Measurements from ENCODE around the gene BBS9. TPM values are rescaled to one million over a fixed set of nuclear protein-coding genes. Genes with fewer than 3 reads are reported as not detected.

The BBS9 gene
- total and polyA plus RNA-seq, 2 donors from 2014 or later, result 9.0 to 23.4 TPM

DNA sequence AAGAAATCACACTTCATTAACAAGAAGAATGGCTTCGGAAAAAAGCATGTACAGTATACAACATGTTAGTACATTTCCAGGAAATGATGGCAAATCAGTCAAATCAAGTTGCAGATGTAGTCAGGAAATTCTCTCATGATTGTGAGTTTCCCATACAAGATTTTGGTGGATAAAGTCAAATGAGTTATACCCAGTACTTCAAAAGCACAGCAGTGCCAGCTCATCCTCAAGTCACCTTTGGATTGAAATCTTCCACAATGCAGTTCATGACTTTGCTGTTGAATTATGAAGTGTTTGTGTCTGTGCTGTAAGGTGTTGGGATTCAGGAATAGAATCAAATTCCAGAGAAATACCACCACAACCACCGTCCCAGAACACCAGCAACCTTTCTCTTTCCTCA, 474.7 kb downstream of the BBS9 start:
- TF ChIP-seq, protein P1, sequence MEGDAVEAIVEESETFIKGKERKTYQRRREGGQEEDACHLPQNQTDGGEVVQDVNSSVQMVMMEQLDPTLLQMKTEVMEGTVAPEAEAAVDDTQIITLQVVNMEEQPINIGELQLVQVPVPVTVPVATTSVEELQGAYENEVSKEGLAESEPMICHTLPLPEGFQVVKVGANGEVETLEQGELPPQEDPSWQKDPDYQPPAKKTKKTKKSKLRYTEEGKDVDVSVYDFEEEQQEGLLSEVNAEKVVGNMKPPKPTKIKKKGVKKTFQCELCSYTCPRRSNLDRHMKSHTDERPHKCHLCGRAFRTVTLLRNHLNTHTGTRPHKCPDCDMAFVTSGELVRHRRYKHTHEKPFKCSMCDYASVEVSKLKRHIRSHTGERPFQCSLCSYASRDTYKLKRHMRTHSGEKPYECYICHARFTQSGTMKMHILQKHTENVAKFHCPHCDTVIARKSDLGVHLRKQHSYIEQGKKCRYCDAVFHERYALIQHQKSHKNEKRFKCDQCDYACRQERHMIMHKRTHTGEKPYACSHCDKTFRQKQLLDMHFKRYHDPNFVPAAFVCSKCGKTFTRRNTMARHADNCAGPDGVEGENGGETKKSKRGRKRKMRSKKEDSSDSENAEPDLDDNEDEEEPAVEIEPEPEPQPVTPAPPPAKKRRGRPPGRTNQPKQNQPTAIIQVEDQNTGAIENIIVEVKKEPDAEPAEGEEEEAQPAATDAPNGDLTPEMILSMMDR (IDR thresholded peaks at IDR 0.05; ENCODE audit: borderline replicate concordance, extremely low read depth, insufficient read depth), result no peak
- Histone ChIP-seq H3K4me1 (ENCODE audit: control insufficient read depth in 2 of 3, insufficient read depth in 2 of 3, low read depth in 1 of 3, low read length in 3 of 3) (no peaks in the 10 kb centered on the region), H3K27me3 (ENCODE audit: control insufficient read depth, insufficient read depth, low read length) (no peaks in the 10 kb centered on the region), H3K9ac (ENCODE audit: low read length in 3 of 3) (no peak overlapping the region), H3K36me3 (ENCODE audit: control insufficient read depth in 2 of 3, insufficient read depth in 3 of 3, low read length in 3 of 3) (no peaks in the 10 kb centered on the region), H3K27ac (ENCODE audit: low read depth in 2 of 2, low read length in 2 of 2) (no peak overlapping the region), H3K4me3 (ENCODE audit: low read length in 3 of 3) (no peak overlapping the region), H3K9me3 (ENCODE audit: control insufficient read depth in 2 of 3, insufficient read depth in 1 of 3, low read length in 3 of 3) (no peaks in the 10 kb centered on the region)
- DNase-seq (no peak), FAIRE-seq (no peak)
- intact Hi-C loops (cut with DNase I), result no loop called here

DNA sequence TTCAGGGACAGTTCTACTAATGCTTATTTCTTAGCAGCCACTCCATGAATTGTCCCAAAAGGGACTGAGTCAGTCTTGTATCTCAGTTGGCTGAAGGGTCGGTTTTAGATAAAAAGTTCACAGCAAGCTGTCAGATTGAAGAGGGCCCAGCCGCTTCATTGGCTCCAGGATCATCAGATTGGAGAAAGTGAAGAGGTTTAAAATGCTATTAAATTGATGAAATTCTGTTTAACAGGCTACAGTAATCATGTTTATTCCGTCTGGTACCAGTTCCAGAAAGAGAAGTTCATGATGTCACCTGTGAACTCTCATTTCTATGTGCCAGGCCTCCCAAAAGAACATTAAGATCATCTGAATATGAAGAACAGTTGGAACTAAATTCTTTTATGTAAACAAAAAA, 481.6 kb downstream of the BBS9 start:
- no peak overlapping the region for H3K4me3 ChIP-seq (ENCODE audit: low read length in 3 of 3)
- TF ChIP-seq, protein P1 (IDR thresholded peaks at IDR 0.05; ENCODE audit: borderline replicate concordance, extremely low read depth, insufficient read depth), result no peak
- intact Hi-C loops (cut with DNase I), result no loop called here
- no peak overlapping the region for H3K9ac ChIP-seq (ENCODE audit: low read length in 3 of 3)
- no peaks in the 10 kb centered on the region for H3K4me1 ChIP-seq (ENCODE audit: control insufficient read depth in 2 of 3, insufficient read depth in 2 of 3, low read depth in 1 of 3, low read length in 3 of 3)
- FAIRE-seq (no peak), DNase-seq (no peak)
- no peaks in the 10 kb centered on the region for H3K36me3 ChIP-seq (ENCODE audit: control insufficient read depth in 2 of 3, insufficient read depth in 3 of 3, low read length in 3 of 3)
- H3K9me3 ChIP-seq (ENCODE audit: control insufficient read depth in 2 of 3, insufficient read depth in 1 of 3, low read length in 3 of 3), result no peaks in the 10 kb centered on the region
- H3K27ac ChIP-seq (ENCODE audit: low read depth in 2 of 2, low read length in 2 of 2), result no peak overlapping the region
- no peaks in the 10 kb centered on the region for H3K27me3 ChIP-seq (ENCODE audit: control insufficient read depth, insufficient read depth, low read length)

DNA sequence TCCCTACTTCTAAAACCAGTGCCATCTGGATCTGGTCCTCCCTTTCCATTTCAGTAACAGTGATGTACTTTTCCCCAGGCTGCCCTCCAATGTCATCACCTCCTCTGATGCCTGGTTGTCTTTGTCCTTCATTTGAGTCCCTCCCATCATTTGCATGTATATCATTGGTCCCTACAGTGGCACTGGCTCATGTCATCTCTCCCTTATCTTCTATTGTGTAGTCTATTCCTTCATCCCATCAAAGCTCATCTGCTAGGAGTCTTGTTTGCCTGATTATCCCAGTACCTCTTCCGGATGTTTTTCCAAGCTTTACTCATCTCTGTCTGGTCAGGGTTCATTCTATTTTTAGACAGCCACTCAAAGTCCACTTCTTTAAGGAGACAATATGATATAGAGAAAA, 483.1 kb downstream of the BBS9 start:
- FAIRE-seq, result no peak
- TF ChIP-seq, protein P1 (IDR thresholded peaks at IDR 0.05; ENCODE audit: borderline replicate concordance, extremely low read depth, insufficient read depth), result no peak

More for the DNA sequence above, 483.1 kb downstream of the BBS9 start:
- H3K9ac ChIP-seq (ENCODE audit: low read length in 3 of 3), result no peak overlapping the region
- H3K4me3 ChIP-seq (ENCODE audit: low read length in 3 of 3), result no peak overlapping the region
- no peaks in the 10 kb centered on the region for H3K9me3 ChIP-seq (ENCODE audit: control insufficient read depth in 2 of 3, insufficient read depth in 1 of 3, low read length in 3 of 3)
- intact Hi-C loops (cut with DNase I), result no loop called here
- H3K27me3 ChIP-seq (ENCODE audit: control insufficient read depth, insufficient read depth, low read length), result no peaks in the 10 kb centered on the region
- H3K27ac ChIP-seq (ENCODE audit: low read depth in 2 of 2, low read length in 2 of 2), result no peak overlapping the region
- H3K36me3 ChIP-seq (ENCODE audit: control insufficient read depth in 2 of 3, insufficient read depth in 3 of 3, low read length in 3 of 3), result no peaks in the 10 kb centered on the region
- DNase-seq, result no peak
- H3K4me1 ChIP-seq (ENCODE audit: control insufficient read depth in 2 of 3, insufficient read depth in 2 of 3, low read depth in 1 of 3, low read length in 3 of 3), result no peaks in the 10 kb centered on the region

Data from kidney (tissue), 14 donors.